ENCODE results near the gene PTPN2. TPM values are rescaled to one million over a fixed set of nuclear protein-coding genes. Genes with fewer than 3 reads are reported as not detected.

The PTPN2 gene
- total RNA-seq, 1 donor from 2014 or later = 17.5 TPM

DNA sequence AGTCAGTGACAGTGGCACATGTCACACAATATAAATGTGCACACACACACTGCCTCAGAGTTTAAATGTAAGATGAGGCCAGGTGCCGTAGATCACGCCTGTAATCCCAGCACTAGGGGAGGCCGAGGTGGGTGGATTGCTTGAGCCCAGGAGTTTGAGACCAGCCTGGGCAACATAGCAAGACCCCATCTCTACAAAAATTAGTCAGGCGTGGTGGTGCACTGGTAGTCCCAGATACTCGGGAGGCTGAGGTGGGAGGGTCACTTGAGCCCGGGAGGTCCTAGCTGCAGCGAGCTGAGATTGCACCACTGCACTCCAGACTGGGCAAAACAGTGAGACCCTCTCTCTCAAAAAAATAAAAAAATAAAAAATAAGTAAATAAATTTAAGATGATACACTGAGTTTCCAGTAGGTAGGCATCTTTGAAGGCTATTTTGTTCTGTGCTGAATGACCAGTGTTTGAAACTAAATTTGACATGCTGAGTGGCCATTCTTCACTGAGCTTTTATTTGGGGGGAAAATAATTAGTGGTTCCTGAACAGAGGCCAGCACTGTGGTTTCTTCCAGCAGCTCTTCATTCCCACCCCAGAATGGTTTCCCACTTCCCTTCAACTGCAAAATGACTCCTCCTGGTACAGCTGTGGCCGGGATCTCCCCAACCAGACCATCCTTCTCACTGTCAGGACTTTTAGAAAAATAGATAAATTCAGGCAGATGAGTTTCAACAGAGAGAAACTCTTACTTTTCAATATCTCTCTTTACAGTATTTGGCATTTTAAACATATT, 136.3 kb downstream of the PTPN2 start:
- no peak for DNase-seq (ENCODE audit: low read depth, low spot score)

DNA sequence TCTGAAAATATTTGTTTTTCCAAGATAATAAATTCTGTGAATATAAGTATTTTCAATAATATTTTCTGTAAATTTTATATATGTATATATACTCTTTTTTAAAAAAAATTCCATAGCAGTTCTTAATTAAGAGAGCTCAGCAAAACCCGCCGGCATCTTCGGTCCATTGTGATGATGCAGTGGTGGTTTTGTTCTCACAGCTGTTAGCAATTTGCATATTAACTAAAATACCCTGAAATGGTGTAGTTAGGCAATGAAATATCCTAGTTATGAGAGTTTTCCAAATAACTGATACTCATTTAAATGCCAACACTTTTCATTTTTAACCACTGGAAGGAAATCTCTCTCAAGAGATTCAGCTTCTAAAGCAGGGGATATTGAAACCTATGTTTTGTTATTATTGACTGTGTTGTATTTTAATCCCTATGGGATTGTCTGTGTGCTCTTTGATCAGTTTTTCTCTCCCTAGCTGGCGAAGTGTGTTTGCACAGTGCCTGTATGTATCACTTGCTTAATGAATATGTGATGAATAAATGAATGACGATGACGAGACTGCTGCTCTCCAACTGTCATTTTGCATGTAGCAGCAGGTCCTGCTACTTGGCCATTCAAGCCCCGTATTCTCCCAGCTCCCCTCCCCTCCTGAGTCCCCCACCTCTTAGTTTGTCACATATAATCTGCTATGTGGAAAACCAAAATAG, 138.8 kb downstream of the PTPN2 start:
- no peak for DNase-seq (ENCODE audit: low read depth, low spot score)

DNA sequence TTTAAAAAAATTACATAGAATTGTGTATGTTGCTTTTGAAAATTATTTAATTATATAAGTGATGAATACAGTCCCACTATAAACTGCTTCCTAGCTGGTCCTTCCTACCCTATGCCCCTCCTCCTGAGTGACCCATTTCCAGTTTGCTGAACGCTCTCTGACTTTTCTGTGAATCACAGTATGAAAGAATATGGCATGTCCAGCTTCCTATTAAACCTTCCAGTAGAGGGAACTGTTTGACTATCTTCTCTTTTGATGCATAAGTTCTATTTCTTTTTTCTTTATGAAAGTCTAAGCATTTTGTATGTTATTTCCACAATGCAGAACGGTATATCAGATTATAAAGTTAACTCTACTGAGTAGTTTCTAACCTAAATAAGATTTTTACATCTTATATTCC, 139.9 kb downstream of the PTPN2 start:
- DNase-seq (ENCODE audit: low read depth, low spot score) = peak; percentile 32

DNA sequence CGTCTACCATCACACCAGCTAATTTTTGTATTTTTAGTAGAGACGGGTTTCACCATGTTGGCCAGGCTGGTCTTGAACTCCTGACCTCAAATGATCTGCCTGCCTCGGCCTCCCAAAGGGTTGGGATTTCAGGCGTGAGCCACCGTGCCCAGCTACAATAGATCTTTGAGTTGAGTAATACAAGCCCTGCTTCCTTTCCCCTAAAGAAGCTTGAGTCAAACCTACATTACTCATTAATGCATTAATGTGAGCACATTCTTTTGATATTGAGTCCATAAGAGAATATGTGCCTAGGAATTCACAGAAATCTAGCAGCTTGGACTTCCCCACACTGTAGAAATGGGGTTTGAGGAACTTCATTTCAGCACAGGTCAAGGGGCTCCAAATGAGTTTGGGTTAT, 141.6 kb downstream of the PTPN2 start:
- no peak for DNase-seq (ENCODE audit: low read depth, low spot score)

Other genes starting within 250 kb of the PTPN2 start
- 31.8 and 36.6 TPM in 2 replicates for gene SPIRE1, start 226.1 kb downstream of the PTPN2 start, total RNA-seq
- gene CEP76, start 181.5 kb downstream of the PTPN2 start, total RNA-seq = 10.6 and 16.7 TPM in 2 replicates
- 69.1 and 89.0 TPM in 2 replicates for gene PSMG2, start 181.2 kb downstream of the PTPN2 start, total RNA-seq
- gene SEH1L, start 63.8 kb upstream of the PTPN2 start, total RNA-seq = 49.7 and 70.4 TPM in 2 replicates
- gene CEP192, start 107.1 kb upstream of the PTPN2 start, total RNA-seq = 25.8 and 29.6 TPM in 2 replicates